Glutamatergic neuron (in vitro differentiated cells): ENCODE data around the gene GDI1. TPM values are rescaled to one million over a fixed set of nuclear protein-coding genes. Genes with fewer than 3 reads are reported as not detected.
A peak's percentile ranks its signal among the peaks of the same experiment; 100 is the strongest.

Experiments
- DNase-seq: peaks from one replicate; pipeline ENCODE4 v3.0.0; 2022
- H3K27ac Mint-ChIP-seq: one replicate; pipeline ENCODE4 v1.8.0; 2020; ENCODE audit warnings: mild to moderate bottlenecking, mixed read lengths, inconsistent platforms; ENCODE audit not compliant: unreplicated experiment
- H3K27me3 Mint-ChIP-seq: one replicate; pipeline ENCODE4 v1.8.0; 2020; ENCODE audit warnings: mild to moderate bottlenecking, moderate library complexity, mixed read lengths, inconsistent platforms; ENCODE audit not compliant: unreplicated experiment
- H3K36me3 Mint-ChIP-seq: one replicate; pipeline ENCODE4 v1.8.0; 2020; ENCODE audit warnings: mild to moderate bottlenecking, mixed read lengths, inconsistent platforms; ENCODE audit not compliant: unreplicated experiment
- H3K4me1 Mint-ChIP-seq: one replicate; pipeline ENCODE4 v1.8.0; 2020; ENCODE audit warnings: mild to moderate bottlenecking, low read depth, mixed read lengths, inconsistent platforms; ENCODE audit not compliant: unreplicated experiment
- H3K4me3 Mint-ChIP-seq: one replicate; pipeline ENCODE4 v1.8.0; 2020; ENCODE audit warnings: mild to moderate bottlenecking, mixed read lengths, inconsistent platforms; ENCODE audit not compliant: unreplicated experiment
- H3K9me3 Mint-ChIP-seq: one replicate; pipeline ENCODE4 v1.8.0; 2020; ENCODE audit warnings: mild to moderate bottlenecking, moderate library complexity, mixed read lengths, inconsistent platforms; ENCODE audit not compliant: unreplicated experiment
- total RNA-seq: library from RNA; stranded (reverse); fragmentation: NEBNext Ultra II Directional; extraction: Animal tissue kit (Norgen Biotek cat#: 25700); gene quantifications from one replicate; pipeline ENCODE4 v1.2.1, GENCODE V29; 2021; ENCODE audit not compliant: unreplicated experiment
- TF ChIP-seq, protein P1 (sequence below): fragments of 200-600 bp; sonication (generic); IDR thresholded peaks from one replicate; pipeline ENCODE4 v1.5.0; 2021; ENCODE audit not compliant: partially characterized antibody, unreplicated experiment

GDI1 gene
- total RNA-seq, 1 donor from 2014 or later = 730 TPM

- TF ChIP-seq, protein P1, sequence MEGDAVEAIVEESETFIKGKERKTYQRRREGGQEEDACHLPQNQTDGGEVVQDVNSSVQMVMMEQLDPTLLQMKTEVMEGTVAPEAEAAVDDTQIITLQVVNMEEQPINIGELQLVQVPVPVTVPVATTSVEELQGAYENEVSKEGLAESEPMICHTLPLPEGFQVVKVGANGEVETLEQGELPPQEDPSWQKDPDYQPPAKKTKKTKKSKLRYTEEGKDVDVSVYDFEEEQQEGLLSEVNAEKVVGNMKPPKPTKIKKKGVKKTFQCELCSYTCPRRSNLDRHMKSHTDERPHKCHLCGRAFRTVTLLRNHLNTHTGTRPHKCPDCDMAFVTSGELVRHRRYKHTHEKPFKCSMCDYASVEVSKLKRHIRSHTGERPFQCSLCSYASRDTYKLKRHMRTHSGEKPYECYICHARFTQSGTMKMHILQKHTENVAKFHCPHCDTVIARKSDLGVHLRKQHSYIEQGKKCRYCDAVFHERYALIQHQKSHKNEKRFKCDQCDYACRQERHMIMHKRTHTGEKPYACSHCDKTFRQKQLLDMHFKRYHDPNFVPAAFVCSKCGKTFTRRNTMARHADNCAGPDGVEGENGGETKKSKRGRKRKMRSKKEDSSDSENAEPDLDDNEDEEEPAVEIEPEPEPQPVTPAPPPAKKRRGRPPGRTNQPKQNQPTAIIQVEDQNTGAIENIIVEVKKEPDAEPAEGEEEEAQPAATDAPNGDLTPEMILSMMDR = no peak
- Mint-ChIP-seq H3K4me3 (peak within 1 kb of the TSS; percentile 74), H3K36me3 (no peaks in the 10 kb centered on the region), H3K27me3 (no peaks in the 10 kb centered on the region), H3K9me3 (peaks cover 4% of the 10 kb centered on the region), H3K27ac (no peak within 1 kb of the TSS), H3K4me1 (no peaks in the 10 kb centered on the region)
- peak; percentile 55 for DNase-seq
Observed at GRCh38 chrX:154486396-154487207, 49.6 kb downstream of the GDI1 start, which contains the start of gene UBL4A. Gene UBL4A, minus strand, starts transcription at chrX:154486615. Its CDS starts 31 bp downstream, at chrX:154486584.

GRCh38 chrX:154487518-154488290 lies 50.8 kb downstream of the GDI1 start:
- no peak for DNase-seq
- H3K27ac Mint-ChIP-seq = no peak overlapping the region
- H3K27me3 Mint-ChIP-seq = no peaks in the 10 kb centered on the region
- no peaks in the 10 kb centered on the region for H3K4me1 Mint-ChIP-seq
- peaks cover 4% of the 10 kb centered on the region for H3K9me3 Mint-ChIP-seq
- H3K36me3 Mint-ChIP-seq = no peaks in the 10 kb centered on the region
- peak overlapping the region; percentile 74 for H3K4me3 Mint-ChIP-seq
- TF ChIP-seq, protein P1 = no peak

DNA sequence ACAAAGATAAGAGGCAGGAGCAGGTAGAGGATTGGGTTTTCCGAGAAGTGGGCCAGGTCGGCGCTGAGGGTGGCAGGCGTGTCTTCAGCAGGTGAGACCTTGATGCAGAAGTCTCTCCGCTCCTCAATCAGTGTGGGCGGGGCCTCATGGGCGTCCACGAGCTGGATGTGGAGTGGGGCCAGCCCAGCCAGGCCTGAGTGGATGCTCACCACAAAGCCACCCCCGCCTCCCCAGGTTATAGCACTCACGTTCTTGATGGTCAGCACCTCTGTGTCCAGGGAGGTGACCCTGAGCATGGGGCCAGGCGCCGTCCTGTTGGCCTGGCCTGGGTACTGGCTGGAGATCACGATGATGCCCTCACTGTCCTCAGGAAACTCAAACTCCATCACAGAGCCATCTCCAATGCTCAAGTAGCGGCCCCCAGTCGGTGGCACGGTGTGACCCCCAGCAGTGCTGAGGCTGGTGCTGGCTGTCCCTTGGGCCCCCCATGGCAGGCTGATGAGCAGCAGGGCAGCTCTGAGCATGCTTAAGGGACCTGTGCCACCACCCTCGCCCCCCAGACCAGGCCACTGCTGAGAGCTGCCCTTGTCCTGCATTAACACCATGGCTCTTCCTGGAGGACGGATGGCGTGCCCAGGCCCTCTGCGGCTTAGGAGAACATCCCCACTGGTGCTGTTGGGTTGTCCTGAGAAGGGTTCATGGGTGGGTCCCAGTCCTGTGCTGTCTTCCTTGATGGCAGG lies 51.6 kb downstream of the GDI1 start:
- no peak for DNase-seq
- Mint-ChIP-seq H3K4me3 (no peak overlapping the region), H3K4me1 (no peaks in the 10 kb centered on the region), H3K36me3 (no peaks in the 10 kb centered on the region), H3K27ac (no peak overlapping the region), H3K9me3 (peaks cover 4% of the 10 kb centered on the region), H3K27me3 (no peaks in the 10 kb centered on the region)
- TF ChIP-seq, protein P1 = no peak

GRCh38 chrX:154489182-154489581 lies 52.2 kb downstream of the GDI1 start:
- no peaks in the 10 kb centered on the region for H3K27me3 Mint-ChIP-seq
- peak overlapping the region; percentile 85 for H3K4me3 Mint-ChIP-seq
- peaks cover 4% of the 10 kb centered on the region for H3K9me3 Mint-ChIP-seq
- TF ChIP-seq, protein P1 = no peak
- no peaks in the 10 kb centered on the region for H3K36me3 Mint-ChIP-seq
- DNase-seq = no peak
- H3K4me1 Mint-ChIP-seq = no peaks in the 10 kb centered on the region
- H3K27ac Mint-ChIP-seq = no peak overlapping the region
